IMR-90 (cell line): Measurements from ENCODE around the gene DSG1. TPM values are rescaled to one million over a fixed set of nuclear protein-coding genes. Genes with fewer than 3 reads are reported as not detected.
A peak's percentile ranks its signal among the peaks of the same experiment; 100 is the strongest.

Source experiments
- ATAC-seq: fragments of 200-7000 bp; cut with Tn5 transposase; 2 replicates; pipeline ENCODE4 v1.9.1; 2020; ENCODE audit warnings: low read depth, mild to moderate bottlenecking, moderate library complexity
- BruUV-seq: library from RNA; stranded (reverse); fragments of 400-500 nt; replicated peaks from 2 replicates; lab custom pipeline; 2021; lab: Mats Ljungman, UMichigan
- CTCF ChIA-PET: fragments of 300-600 bp; formaldehyde crosslinking; extraction: SDS; loops from one replicate; lab custom pipeline; 2021; ENCODE audit warnings: antibody characterized with exemption; lab: Yijun Ruan, JAX
- POLR2A ChIA-PET: fragments of 300-600 bp; sonication (Branson Sonifier 250); formaldehyde crosslinking; loops from one replicate; lab custom pipeline; 2022; ENCODE audit warnings: antibody characterized with exemption; ENCODE audit not compliant: unreplicated experiment; lab: Charles Lee
- DNase-seq: peaks from one replicate; pipeline ENCODE4 v3.0.0; 2013
- H2AFZ ChIP-seq: replicated peaks from 2 replicates; pipeline ENCODE3; 2013; ENCODE audit warnings: low read length, mild to moderate bottlenecking; ENCODE audit not compliant: poor library complexity
- H2AK5ac ChIP-seq: 2 replicates; pipeline ENCODE4 v1.6.1; 2013; ENCODE audit warnings: low read depth, low read length, inconsistent platforms
- H2AK9ac ChIP-seq: replicated peaks from 2 replicates; pipeline ENCODE3; 2013; ENCODE audit warnings: mild to moderate bottlenecking, low read depth, low read length, moderate library complexity; ENCODE audit not compliant: poor library complexity
- H2BK120ac ChIP-seq: 2 replicates; pipeline ENCODE4 v1.6.1; 2013; ENCODE audit warnings: low read depth, low read length, inconsistent platforms
- H2BK15ac ChIP-seq: 3 replicates; pipeline ENCODE4 v1.6.1; 2013; ENCODE audit warnings: low read depth, low read length, inconsistent platforms
- H2BK20ac ChIP-seq: 2 replicates; pipeline ENCODE4 v1.6.1; 2013; ENCODE audit warnings: low read depth, mild to moderate bottlenecking, inconsistent platforms, low read length, moderate library complexity
- H2BK5ac ChIP-seq: 2 replicates; pipeline ENCODE4 v1.6.1; 2013; ENCODE audit warnings: mild to moderate bottlenecking, low read depth, low read length, inconsistent platforms; ENCODE audit not compliant: poor library complexity, severe bottlenecking
- H3K14ac ChIP-seq: replicated peaks from 2 replicates; pipeline ENCODE4 v1.6.1; 2013; ENCODE audit warnings: low read depth, low read length, inconsistent platforms
- H3K18ac ChIP-seq: 2 replicates; pipeline ENCODE4 v1.6.1; 2013; ENCODE audit warnings: low read depth, low read length, control low read depth
- H3K23ac ChIP-seq: 2 replicates; pipeline ENCODE4 v1.6.1; 2013; ENCODE audit warnings: low read depth, low read length, inconsistent platforms
- H3K27ac ChIP-seq: 2 replicates; pipeline ENCODE4 v1.5.1; 2013; ENCODE audit warnings: mild to moderate bottlenecking, control low read depth, low read length; ENCODE audit not compliant: insufficient read depth
- H3K27me3 ChIP-seq: 2 replicates; pipeline ENCODE4 v1.6.1; 2013; ENCODE audit warnings: low read length; ENCODE audit not compliant: control insufficient read depth, insufficient read depth
- H3K36me3 ChIP-seq: 2 replicates; pipeline ENCODE4 v1.6.1; 2013; ENCODE audit warnings: low read length, mixed read lengths; ENCODE audit not compliant: control insufficient read depth, insufficient read depth
- H3K4ac ChIP-seq: 2 replicates; pipeline ENCODE4 v1.6.1; 2013; ENCODE audit warnings: low read depth, low read length, inconsistent platforms
- H3K4me1 ChIP-seq: 2 replicates; pipeline ENCODE4 v1.6.1; 2013; ENCODE audit warnings: low read length, mixed read lengths; ENCODE audit not compliant: control insufficient read depth, insufficient read depth
- H3K4me2 ChIP-seq: 2 replicates; pipeline ENCODE4 v1.6.1; 2013; ENCODE audit warnings: low read depth, mild to moderate bottlenecking, control low read depth, low read length, moderate library complexity
- H3K4me3 ChIP-seq: 2 replicates; pipeline ENCODE4 v1.5.1; 2013; ENCODE audit warnings: low read depth, mild to moderate bottlenecking, control low read depth, low read length, moderate library complexity; ENCODE audit not compliant: insufficient read depth
- H3K56ac ChIP-seq: 2 replicates; pipeline ENCODE4 v1.6.1; 2013; ENCODE audit warnings: low read length, inconsistent platforms; ENCODE audit not compliant: insufficient read depth; ENCODE audit errors: extremely low read depth
- H3K79me1 ChIP-seq, 2 experiments: 2 replicates each; pipeline ENCODE4 v1.6.1; 2013; ENCODE audit warnings: low read length in 2 of 2, inconsistent platforms in 1 of 2, low read depth in 1 of 2
- H3K9ac ChIP-seq: 2 replicates; pipeline ENCODE4 v1.6.1; 2013; ENCODE audit warnings: low read depth, low read length, control low read depth
- H3K9me1 ChIP-seq: 2 replicates; pipeline ENCODE4 v1.6.1; 2013; ENCODE audit warnings: low read length, inconsistent platforms; ENCODE audit not compliant: insufficient read depth
- H3K9me3 ChIP-seq: 2 replicates; pipeline ENCODE4 v1.6.1; 2013; ENCODE audit warnings: low read length; ENCODE audit not compliant: control insufficient read depth, insufficient read depth
- H4K20me1 ChIP-seq: 2 replicates; pipeline ENCODE4 v1.6.1; 2013; ENCODE audit warnings: low read length, inconsistent platforms; ENCODE audit not compliant: insufficient read depth
- H4K5ac ChIP-seq: 2 replicates; pipeline ENCODE4 v1.6.1; 2013; ENCODE audit warnings: mild to moderate bottlenecking, low read depth, low read length, control low read depth
- H4K8ac ChIP-seq, 2 experiments: 2 replicates each; pipeline ENCODE4 v1.6.1; 2013; ENCODE audit warnings: low read depth in 2 of 2, low read length in 2 of 2, control low read depth in 1 of 2, inconsistent platforms in 1 of 2
- H4K91ac ChIP-seq: 2 replicates; pipeline ENCODE4 v1.6.1; 2013; ENCODE audit warnings: low read depth, low read length, inconsistent platforms; ENCODE audit not compliant: insufficient read depth
- BHLHE40 ChIP-seq: fragments of 150-350 bp; IDR thresholded peaks from 2 replicates; pipeline ENCODE4 v1.6.1; 2016; ENCODE audit warnings: mild to moderate bottlenecking, low read depth, low read length
- CEBPB ChIP-seq: IDR thresholded peaks from 2 replicates; pipeline ENCODE4 v1.6.1; 2012; ENCODE audit warnings: low read depth, low read length, improper control_type of control experiment
- FOS ChIP-seq: fragments of 150-350 bp; IDR thresholded peaks from 2 replicates; pipeline ENCODE4 v1.6.1; 2016; ENCODE audit warnings: low read depth, low read length
- MAZ ChIP-seq: IDR thresholded peaks from 2 replicates; pipeline ENCODE4 v1.6.1; 2012; ENCODE audit warnings: low read depth, mild to moderate bottlenecking, low read length, improper control_type of control experiment, moderate library complexity, borderline replicate concordance
- MXI1 ChIP-seq: IDR thresholded peaks from 2 replicates; pipeline ENCODE4 v1.6.1; 2012; ENCODE audit warnings: low read depth, mild to moderate bottlenecking, low read length, moderate library complexity, borderline replicate concordance
- NFE2L2 ChIP-seq: fragments of 150-350 bp; IDR thresholded peaks from 2 replicates; pipeline ENCODE4 v1.6.1; 2016; ENCODE audit warnings: low read depth, mild to moderate bottlenecking, low read length
- POLR2A ChIP-seq: IDR thresholded peaks from 2 replicates; pipeline ENCODE4 v1.6.1; 2012; ENCODE audit warnings: mild to moderate bottlenecking, low read depth, low read length
- RCOR1 ChIP-seq: IDR thresholded peaks from 2 replicates; pipeline ENCODE4 v1.6.1; 2012; ENCODE audit warnings: mild to moderate bottlenecking, low read length, improper control_type of control experiment; ENCODE audit not compliant: insufficient replicate concordance
- SMC3 ChIP-seq: fragments of 150-350 bp; IDR thresholded peaks from 2 replicates; pipeline ENCODE4 v1.6.1; 2016; ENCODE audit warnings: low read depth, mild to moderate bottlenecking, antibody characterized with exemption, low read length, moderate library complexity
- WGBS, 2 experiments: methylation state at CpG; one replicate each; pipeline versions ENCODE4 v1.1.5 to v1.1.7; 2013; ENCODE audit warnings: missing lambda C conversion rate in 2 of 2; ENCODE audit not compliant: insufficient read length in 1 of 2; ENCODE audit errors: extremely low coverage in 2 of 2; 5-methylcytosine and 5-hydroxymethylcytosine counted together
- dilution Hi-C: fragments of 300-500 bp; cut with HindIII; formaldehyde crosslinking; loops from one replicate; pipeline ENCODE4 v1.14.3; 2018; ENCODE audit warnings: low sequenced_read_pairs; ENCODE audit not compliant: unreplicated experiment
- in situ Hi-C: fragments of 300-500 bp; cut with MboI; formaldehyde crosslinking; loops from 3 replicates; pipeline ENCODE4 v1.14.3; 2019; ENCODE audit warnings: low sequenced_read_pairs, inconsistent platforms, mixed read lengths
- intact Hi-C: fragments of 100-400 bp; cut with micrococcal nuclease; formaldehyde crosslinking; loops from 2 replicates; pipeline ENCODE4 v1.10.0; 2022
- polyA plus RNA-seq, 3 experiments: library from polyadenylated mRNA; depleted of rRNA; stranded (reverse); fragments of >200 nt; gene quantifications; 2 replicates each; pipeline ENCODE4 v1.2.3, GENCODE V29; 2012; ENCODE audit warnings: low replicate concordance in 1 of 3
- total RNA-seq: library from RNA; depleted of rRNA; stranded (reverse); fragments of >200 nt; gene quantifications from 2 replicates; pipeline ENCODE4 v1.2.3, GENCODE V29; 2012
- TF ChIP-seq, protein P1 (sequence below): conservative IDR thresholded peaks from 2 replicates; pipeline ENCODE4 v1.5.1; 2012; ENCODE audit warnings: mild to moderate bottlenecking, low read depth, low read length, improper control_type of control experiment
- TF ChIP-seq, protein P2 (sequence below): fragments of 150-350 bp; IDR thresholded peaks from 2 replicates; pipeline ENCODE4 v1.6.1; 2017; ENCODE audit warnings: mild to moderate bottlenecking, antibody characterized with exemption, low read length, low read depth

The DSG1 gene
- total and polyA plus RNA-seq, 2 of the 4 experiments (the other 2 are of a cell fraction), result not detected

DNA sequence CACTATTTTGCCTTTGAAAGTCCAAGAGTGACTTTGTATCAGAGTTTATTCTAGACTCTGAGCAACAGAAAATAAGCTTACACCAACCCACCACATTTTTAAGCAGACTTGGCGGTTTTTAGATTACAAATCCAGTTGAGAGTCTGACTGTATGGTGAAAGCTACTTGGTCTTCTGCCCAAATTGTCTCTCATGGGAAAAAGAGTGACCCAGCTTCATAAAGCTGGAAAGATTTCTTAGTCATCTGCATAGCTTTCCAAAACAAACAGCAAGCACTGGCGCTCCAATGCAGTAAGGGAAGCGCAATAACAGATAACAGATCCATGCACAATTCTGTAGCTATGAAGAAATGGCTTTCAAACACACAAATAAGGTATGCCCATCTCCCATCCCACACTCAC lies 7.1 kb downstream of the DSG1 start:
- Histone ChIP-seq H2BK20ac (no peak overlapping the region), H3K9ac (no peak overlapping the region), H3K18ac (no peak overlapping the region), H3K23ac (no peak overlapping the region), H2AK9ac (no peak overlapping the region), H3K27me3 (no peaks in the 10 kb centered on the region), H4K8ac (no peak overlapping the region), H2BK15ac (no peak overlapping the region), H3K27ac (no peak overlapping the region), H3K4ac (no peak overlapping the region), H4K5ac (no peak overlapping the region), H3K4me2 (no peak overlapping the region), H3K4me3 (no peak overlapping the region), H3K36me3 (no peaks in the 10 kb centered on the region), H2BK120ac (no peak overlapping the region), H3K56ac (no peak overlapping the region), H4K20me1 (no peaks in the 10 kb centered on the region), H4K91ac (no peak overlapping the region), H3K9me3 (no peaks in the 10 kb centered on the region), H2AFZ (no peak overlapping the region), H2AK5ac (no peak overlapping the region), H3K4me1 (no peaks in the 10 kb centered on the region), H3K79me1 (no peaks in the 10 kb centered on the region), H2BK5ac (no peak overlapping the region), H3K9me1 (no peaks in the 10 kb centered on the region), H3K14ac (no peak overlapping the region)
- no TSS peak for BruUV-seq
- TF ChIP-seq MXI1 (no peak), RCOR1 (no peak), POLR2A (no peak), BHLHE40 (no peak), CEBPB (no peak), MAZ (no peak), SMC3 (no peak), FOS (no peak), NFE2L2 (no peak)
- TF ChIP-seq, protein P1, sequence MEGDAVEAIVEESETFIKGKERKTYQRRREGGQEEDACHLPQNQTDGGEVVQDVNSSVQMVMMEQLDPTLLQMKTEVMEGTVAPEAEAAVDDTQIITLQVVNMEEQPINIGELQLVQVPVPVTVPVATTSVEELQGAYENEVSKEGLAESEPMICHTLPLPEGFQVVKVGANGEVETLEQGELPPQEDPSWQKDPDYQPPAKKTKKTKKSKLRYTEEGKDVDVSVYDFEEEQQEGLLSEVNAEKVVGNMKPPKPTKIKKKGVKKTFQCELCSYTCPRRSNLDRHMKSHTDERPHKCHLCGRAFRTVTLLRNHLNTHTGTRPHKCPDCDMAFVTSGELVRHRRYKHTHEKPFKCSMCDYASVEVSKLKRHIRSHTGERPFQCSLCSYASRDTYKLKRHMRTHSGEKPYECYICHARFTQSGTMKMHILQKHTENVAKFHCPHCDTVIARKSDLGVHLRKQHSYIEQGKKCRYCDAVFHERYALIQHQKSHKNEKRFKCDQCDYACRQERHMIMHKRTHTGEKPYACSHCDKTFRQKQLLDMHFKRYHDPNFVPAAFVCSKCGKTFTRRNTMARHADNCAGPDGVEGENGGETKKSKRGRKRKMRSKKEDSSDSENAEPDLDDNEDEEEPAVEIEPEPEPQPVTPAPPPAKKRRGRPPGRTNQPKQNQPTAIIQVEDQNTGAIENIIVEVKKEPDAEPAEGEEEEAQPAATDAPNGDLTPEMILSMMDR, result no peak
- TF ChIP-seq, protein P2, sequence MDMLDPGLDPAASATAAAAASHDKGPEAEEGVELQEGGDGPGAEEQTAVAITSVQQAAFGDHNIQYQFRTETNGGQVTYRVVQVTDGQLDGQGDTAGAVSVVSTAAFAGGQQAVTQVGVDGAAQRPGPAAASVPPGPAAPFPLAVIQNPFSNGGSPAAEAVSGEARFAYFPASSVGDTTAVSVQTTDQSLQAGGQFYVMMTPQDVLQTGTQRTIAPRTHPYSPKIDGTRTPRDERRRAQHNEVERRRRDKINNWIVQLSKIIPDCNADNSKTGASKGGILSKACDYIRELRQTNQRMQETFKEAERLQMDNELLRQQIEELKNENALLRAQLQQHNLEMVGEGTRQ, result no peak
- DNase-seq (peak; percentile 71), ATAC-seq (peak; percentile 21; the same call in 1 of the 2 replicates)
- POLR2A ChIA-PET, result no interaction called here
- WGBS, 2 experiments, result no CpG with 5 or more reads among the region's 3 CpGs
- dilution Hi-C loops (no loop called here), intact Hi-C loops (no loop called here), in situ Hi-C loops (no loop called here)
- CTCF ChIA-PET, result no interaction called here
